Neuronal stem cell (in vitro differentiated cells): Measurements from ENCODE around the gene FXYD6.

Source experiments
- DNase-seq: peaks from one replicate; pipeline ENCODE4 v3.0.0-alpha.2; 2013; ENCODE audit warnings: low spot score
- H2AFZ ChIP-seq: one replicate; pipeline ENCODE4 v1.6.1; 2013; ENCODE audit warnings: mild to moderate bottlenecking, low read length, inconsistent platforms
- H2AK5ac ChIP-seq: 2 replicates; pipeline ENCODE4 v1.6.1; 2013; ENCODE audit warnings: low read depth, mild to moderate bottlenecking, inconsistent platforms, low read length, moderate library complexity, mixed read lengths
- H2BK120ac ChIP-seq: 2 replicates; pipeline ENCODE4 v1.6.1; 2013; ENCODE audit warnings: low read depth, mild to moderate bottlenecking, inconsistent platforms, low read length, moderate library complexity, mixed read lengths
- H2BK12ac ChIP-seq: one replicate; pipeline ENCODE4 v1.6.1; 2013; ENCODE audit warnings: low read length, inconsistent platforms
- H2BK15ac ChIP-seq: 2 replicates; pipeline ENCODE4 v1.6.1; 2013; ENCODE audit warnings: mild to moderate bottlenecking, low read length, inconsistent platforms, mixed read lengths
- H2BK5ac ChIP-seq: one replicate; pipeline ENCODE4 v1.6.1; 2013; ENCODE audit warnings: inconsistent platforms, mild to moderate bottlenecking, low read length, moderate library complexity
- H3K14ac ChIP-seq: one replicate; pipeline ENCODE4 v1.6.1; 2013; ENCODE audit warnings: low read length, inconsistent platforms
- H3K18ac ChIP-seq: 2 replicates; pipeline ENCODE4 v1.6.1; 2013; ENCODE audit warnings: low read length, inconsistent platforms
- H3K23ac ChIP-seq: 2 replicates; pipeline ENCODE4 v1.6.1; 2013; ENCODE audit warnings: low read depth, mild to moderate bottlenecking, mixed read lengths, low read length, inconsistent platforms; ENCODE audit not compliant: poor library complexity
- H3K27ac ChIP-seq: replicated peaks from 3 replicates; pipeline ENCODE4 v1.5.1; 2013; ENCODE audit warnings: low read length, inconsistent platforms
- H3K27me3 ChIP-seq, 3 experiments: 2 replicates each; pipeline ENCODE4 v1.6.1; 2013; ENCODE audit warnings: low read length in 3 of 3, mild to moderate bottlenecking in 2 of 3, inconsistent platforms in 1 of 3, low read depth in 1 of 3, mixed read lengths in 1 of 3, moderate library complexity in 1 of 3; ENCODE audit not compliant: control insufficient read depth in 3 of 3, insufficient read depth in 3 of 3
- H3K36me3 ChIP-seq, 2 donors: replicated peaks in 1 of 2; 2 replicates each; pipeline ENCODE4 v1.6.1; 2013; ENCODE audit warnings: low read length in 2 of 2; ENCODE audit not compliant: control insufficient read depth in 2 of 2, insufficient read depth in 2 of 2
- H3K4ac ChIP-seq: 2 replicates; pipeline ENCODE4 v1.6.1; 2013; ENCODE audit warnings: inconsistent platforms, mild to moderate bottlenecking, low read length, moderate library complexity
- H3K4me1 ChIP-seq, 2 donors: 1 replicate in 1 of 2; 2 replicates in 1 of 2; pipeline ENCODE4 v1.6.1; 2013; ENCODE audit warnings: low read length in 2 of 2, low read depth in 1 of 2; ENCODE audit not compliant: control insufficient read depth in 2 of 2, insufficient read depth in 1 of 2
- H3K4me2 ChIP-seq: one replicate; pipeline ENCODE4 v1.6.1; 2013; ENCODE audit warnings: mild to moderate bottlenecking, low read length, inconsistent platforms; ENCODE audit not compliant: insufficient read depth, poor library complexity, severe bottlenecking
- H3K4me3 ChIP-seq, 2 donors: 2 replicates each; pipeline ENCODE4 v1.5.1; 2013; ENCODE audit warnings: low read length in 2 of 2, mild to moderate bottlenecking in 2 of 2, inconsistent platforms in 1 of 2, moderate library complexity in 1 of 2
- H3K79me1 ChIP-seq: one replicate; pipeline ENCODE4 v1.6.1; 2013; ENCODE audit warnings: low read depth, mild to moderate bottlenecking, inconsistent platforms, low read length, moderate library complexity
- H3K9ac ChIP-seq: one replicate; pipeline ENCODE4 v1.6.1; 2013; ENCODE audit warnings: mild to moderate bottlenecking, low read depth, low read length, inconsistent platforms; ENCODE audit not compliant: poor library complexity
- H3K9me3 ChIP-seq, 2 donors: replicated peaks in 1 of 2; 2 replicates each; pipeline versions ENCODE3 to v1.6.1; 2013; ENCODE audit warnings: low read length in 2 of 2, mild to moderate bottlenecking in 2 of 2, inconsistent platforms in 1 of 2, low read depth in 1 of 2, mixed read lengths in 1 of 2, moderate library complexity in 1 of 2; ENCODE audit not compliant: control insufficient read depth in 2 of 2, insufficient read depth in 1 of 2
- H4K8ac ChIP-seq: one replicate; pipeline ENCODE4 v1.6.1; 2013; ENCODE audit warnings: low read depth, mild to moderate bottlenecking, inconsistent platforms, low read length, moderate library complexity
- H4K91ac ChIP-seq: one replicate; pipeline ENCODE4 v1.6.1; 2013; ENCODE audit warnings: low read length, low read depth, mild to moderate bottlenecking, inconsistent platforms; ENCODE audit not compliant: poor library complexity
- WGBS, 2 donors: extraction: QIAGEN DNeasy Blood & Tissue Kit; methylation state at CpG; one replicate each; pipeline ENCODE4 v1.1.7; 2013; ENCODE audit warnings: missing lambda C conversion rate in 2 of 2, mixed read lengths in 1 of 2; ENCODE audit not compliant: insufficient read length in 2 of 2, insufficient replicate concordance in 1 of 2; ENCODE audit errors: extremely low coverage in 2 of 2; 5-methylcytosine and 5-hydroxymethylcytosine counted together

Gene FXYD6

DNA sequence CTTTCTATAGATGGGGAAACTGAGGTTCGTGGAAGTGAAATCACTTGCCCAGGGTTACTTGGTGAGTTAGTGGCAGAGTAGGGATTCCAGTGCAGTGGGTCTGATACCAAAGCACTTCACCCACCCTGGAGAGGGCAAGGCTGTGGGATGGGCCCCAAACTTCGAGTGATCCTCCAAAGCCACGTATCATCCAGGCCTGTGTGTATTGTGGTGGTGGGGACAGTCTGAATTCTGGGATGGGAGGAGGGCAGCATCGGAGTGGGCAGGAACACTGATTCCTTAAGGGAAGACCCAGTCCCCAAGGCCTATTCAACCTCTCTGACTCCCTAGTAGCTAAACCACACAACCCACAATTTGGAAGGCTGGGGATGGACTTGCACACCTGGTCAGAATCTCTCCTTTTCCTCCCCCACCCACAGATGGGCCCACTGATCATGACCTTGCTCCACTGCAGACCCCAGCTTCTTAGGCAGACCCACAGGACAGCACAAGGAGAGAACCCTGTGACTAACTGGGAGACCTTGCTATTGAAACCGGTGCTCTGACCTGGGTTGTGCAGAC is 41.2 kb upstream of the FXYD6 start:
- Histone ChIP-seq H3K14ac (no peak overlapping the region), H3K27ac (no peak overlapping the region), H3K18ac (no peak overlapping the region), H3K79me1 (no peaks in the 10 kb centered on the region), H3K23ac (no peak overlapping the region), H2BK12ac (no peak overlapping the region), H3K4me3 (no peak overlapping the region), H2BK5ac (no peak overlapping the region), H3K4me1 (peaks cover 0 to 2% of the 10 kb centered on the region in 2 donors), H3K27me3 (peaks cover 0 to 40% (median 0%) of the 10 kb centered on the region in 3 experiments), H2AK5ac (peak overlapping the region; percentile 66), H3K4me2 (no peak overlapping the region), H2AFZ (no peak overlapping the region), H3K9me3 (peaks cover 0 to 2% of the 10 kb centered on the region in 2 donors), H3K4ac (no peak overlapping the region), H3K9ac (no peak overlapping the region), H4K91ac (no peak overlapping the region), H2BK15ac (no peak overlapping the region), H3K36me3 (no peaks in the 10 kb centered on the region), H2BK120ac (no peak overlapping the region), H4K8ac (no peak overlapping the region)
- WGBS, 2 donors = no CpG with 5 or more reads among the region's 5 CpGs
- no peak for DNase-seq

DNA sequence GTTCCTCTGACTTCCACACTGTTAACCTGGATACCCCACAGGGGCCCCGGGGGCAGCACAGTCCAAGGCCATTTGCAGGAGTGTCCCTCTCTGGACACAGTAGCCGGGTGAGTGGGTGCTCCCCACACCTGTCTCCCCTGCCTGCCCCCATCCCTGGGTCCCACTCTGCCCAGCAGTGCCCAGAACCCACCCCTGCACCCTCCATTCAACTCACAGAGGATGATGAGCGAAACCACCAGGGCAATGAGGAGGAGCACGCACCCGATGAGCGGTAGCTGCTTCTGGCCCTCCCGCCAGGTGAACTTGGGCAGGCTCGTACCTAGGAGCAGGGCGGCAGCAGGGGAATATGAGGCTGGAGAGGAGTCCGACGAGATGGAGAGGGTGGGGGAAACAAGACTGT is 40.5 kb upstream of the FXYD6 start:
- no peak overlapping the region for H2BK12ac ChIP-seq
- no peak overlapping the region for H2BK120ac ChIP-seq
- H4K8ac ChIP-seq = no peak overlapping the region
- peaks cover 0 to 2% of the 10 kb centered on the region in 2 donors for H3K9me3 ChIP-seq
- peak overlapping the region; percentile 67 for H2BK5ac ChIP-seq
- H2AFZ ChIP-seq = no peak overlapping the region
- H3K14ac ChIP-seq = no peak overlapping the region
- DNase-seq = no peak
- H3K36me3 ChIP-seq = no peaks in the 10 kb centered on the region
- H3K18ac ChIP-seq = no peak overlapping the region
- no peak overlapping the region for H3K4ac ChIP-seq
- H3K4me1 ChIP-seq = peaks cover 0 to 2% of the 10 kb centered on the region in 2 donors
- peaks cover 0 to 45% (median 0%) of the 10 kb centered on the region in 3 experiments for H3K27me3 ChIP-seq
- no peak overlapping the region for H3K4me3 ChIP-seq
- no peak overlapping the region for H2BK15ac ChIP-seq
- H3K23ac ChIP-seq = no peak overlapping the region
- no CpG with 5 or more reads among the region's 11 CpGs for WGBS, 2 donors
- H3K79me1 ChIP-seq = no peaks in the 10 kb centered on the region
- no peak overlapping the region for H4K91ac ChIP-seq
- no peak overlapping the region for H3K4me2 ChIP-seq
- H3K9ac ChIP-seq = no peak overlapping the region
- H2AK5ac ChIP-seq = no peak overlapping the region
- H3K27ac ChIP-seq = no peak overlapping the region

DNA sequence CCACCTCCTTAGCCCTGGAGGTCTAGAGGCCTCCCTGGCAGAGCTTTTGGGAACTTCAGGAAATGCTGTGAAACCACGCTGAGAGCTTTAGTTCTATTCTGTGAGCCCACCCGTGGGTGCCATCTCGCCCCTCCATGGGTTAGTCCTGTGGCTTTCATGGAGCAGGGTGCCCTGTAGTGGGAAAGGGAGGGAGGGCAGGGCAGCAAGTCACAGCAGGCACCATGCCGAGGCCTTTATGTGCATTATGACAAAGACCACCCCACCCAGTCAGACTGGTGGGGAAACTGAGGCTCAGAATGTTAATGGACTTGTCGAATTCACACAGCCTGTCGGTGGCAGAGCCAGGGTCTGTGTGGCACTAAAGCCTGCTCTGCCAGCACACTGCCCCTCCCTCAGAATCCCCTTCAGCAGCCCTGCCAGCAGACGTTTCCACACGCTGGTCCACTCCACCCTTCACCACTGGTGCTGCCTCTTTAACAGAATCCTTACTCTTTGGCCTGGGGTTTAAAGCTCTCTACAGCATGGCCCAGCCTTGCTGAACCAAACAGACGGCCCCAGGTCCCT is 39.3 kb upstream of the FXYD6 start:
- H2AFZ ChIP-seq = no peak overlapping the region
- no peak overlapping the region for H3K4ac ChIP-seq
- H4K91ac ChIP-seq = no peak overlapping the region
- H3K4me3 ChIP-seq = no peak overlapping the region
- H3K14ac ChIP-seq = no peak overlapping the region
- H2BK5ac ChIP-seq = peak overlapping the region; percentile 1
- H3K27me3 ChIP-seq = peaks cover 0 to 36% (median 0%) of the 10 kb centered on the region in 3 experiments
- H2BK120ac ChIP-seq = no peak overlapping the region
- peaks cover 0 to 2% of the 10 kb centered on the region in 2 donors for H3K9me3 ChIP-seq
- no peak overlapping the region for H3K4me2 ChIP-seq
- H3K9ac ChIP-seq = no peak overlapping the region
- no peak overlapping the region for H2BK15ac ChIP-seq
- no peak overlapping the region for H2BK12ac ChIP-seq
- H3K27ac ChIP-seq = no peak overlapping the region
- H3K79me1 ChIP-seq = no peaks in the 10 kb centered on the region
- peak overlapping the region; percentile 15 for H2AK5ac ChIP-seq
- no peak overlapping the region for H4K8ac ChIP-seq
- peaks cover 0 to 2% of the 10 kb centered on the region in 2 donors for H3K4me1 ChIP-seq
- H3K23ac ChIP-seq = peak overlapping the region; percentile 44
- H3K18ac ChIP-seq = no peak overlapping the region
- DNase-seq = no peak
- no CpG with 5 or more reads among the region's 9 CpGs for WGBS, 2 donors
- no peaks in the 10 kb centered on the region for H3K36me3 ChIP-seq

DNA sequence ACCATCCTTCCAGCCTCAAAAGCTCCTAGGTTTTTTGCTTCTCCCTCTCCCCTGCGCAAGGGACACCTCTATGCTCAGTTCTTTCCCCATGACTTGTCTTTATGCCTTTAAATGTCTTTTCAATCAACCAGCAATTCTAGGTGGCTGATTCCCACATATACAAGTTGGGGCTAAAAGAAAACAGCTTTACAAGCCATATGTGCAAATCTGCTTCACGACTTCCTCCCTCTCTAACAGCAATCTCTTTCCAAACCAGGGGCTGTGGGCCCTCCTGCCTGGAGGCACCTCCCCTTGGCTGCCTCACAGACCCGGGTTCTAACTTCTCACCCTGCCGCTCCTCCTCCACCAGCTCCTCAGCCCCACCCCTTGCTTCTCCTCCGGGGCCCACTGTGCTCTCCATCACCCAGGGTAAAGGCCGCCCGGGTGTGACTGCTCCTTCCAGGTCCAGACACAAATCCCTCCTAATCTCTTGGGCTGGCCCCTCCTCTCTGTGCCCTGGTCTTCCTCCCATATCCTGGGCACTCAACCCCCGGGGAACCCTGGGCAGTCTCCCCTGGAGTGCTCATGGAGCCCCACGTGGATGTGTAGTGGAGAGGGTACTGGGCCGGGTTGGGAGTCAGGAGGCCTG is 38.6 kb upstream of the FXYD6 start:
- Histone ChIP-seq H3K23ac (no peak overlapping the region), H3K4me2 (no peak overlapping the region), H3K4me3 (no peak overlapping the region), H2BK5ac (peak overlapping the region; percentile 1), H3K27me3 (peaks cover 0 to 35% (median 0%) of the 10 kb centered on the region in 3 experiments), H3K18ac (no peak overlapping the region), H3K9ac (no peak overlapping the region), H3K4ac (no peak overlapping the region), H3K36me3 (no peaks in the 10 kb centered on the region), H2BK120ac (no peak overlapping the region), H2BK12ac (no peak overlapping the region), H3K79me1 (no peaks in the 10 kb centered on the region), H3K9me3 (peaks cover 0 to 2% of the 10 kb centered on the region in 2 donors), H2AFZ (no peak overlapping the region), H2AK5ac (peak overlapping the region; percentile 15), H4K91ac (no peak overlapping the region), H2BK15ac (no peak overlapping the region), H3K27ac (no peak overlapping the region), H4K8ac (no peak overlapping the region), H3K14ac (no peak overlapping the region), H3K4me1 (peaks cover 0 to 6% of the 10 kb centered on the region in 2 donors)
- WGBS, 2 donors = no CpG with 5 or more reads among the region's 10 CpGs
- no peak for DNase-seq
